IMR-90 (cell line): ENCODE data around the gene CCR3. TPM values are rescaled to one million over a fixed set of nuclear protein-coding genes. Genes with fewer than 3 reads are reported as not detected.

ENCODE experiments used
- ATAC-seq: fragments of 200-7000 bp; cut with Tn5 transposase; 2 replicates; pipeline ENCODE4 v1.9.1; 2020; ENCODE audit warnings: low read depth, mild to moderate bottlenecking, moderate library complexity
- BruUV-seq: library from RNA; stranded (reverse); fragments of 400-500 nt; replicated peaks from 2 replicates; lab custom pipeline; 2021; lab: Mats Ljungman, UMichigan
- CTCF ChIA-PET: fragments of 300-600 bp; formaldehyde crosslinking; extraction: SDS; loops from one replicate; lab custom pipeline; 2021; ENCODE audit warnings: antibody characterized with exemption; lab: Yijun Ruan, JAX
- POLR2A ChIA-PET: fragments of 300-600 bp; sonication (Branson Sonifier 250); formaldehyde crosslinking; loops from one replicate; lab custom pipeline; 2022; ENCODE audit warnings: antibody characterized with exemption; ENCODE audit not compliant: unreplicated experiment; lab: Charles Lee
- DNase-seq: peaks from one replicate; pipeline ENCODE4 v3.0.0; 2013
- H2AFZ ChIP-seq: replicated peaks from 2 replicates; pipeline ENCODE3; 2013; ENCODE audit warnings: low read length, mild to moderate bottlenecking; ENCODE audit not compliant: poor library complexity
- H2AK5ac ChIP-seq: 2 replicates; pipeline ENCODE4 v1.6.1; 2013; ENCODE audit warnings: low read depth, low read length, inconsistent platforms
- H2AK9ac ChIP-seq: replicated peaks from 2 replicates; pipeline ENCODE3; 2013; ENCODE audit warnings: mild to moderate bottlenecking, low read depth, low read length, moderate library complexity; ENCODE audit not compliant: poor library complexity
- H2BK120ac ChIP-seq: 2 replicates; pipeline ENCODE4 v1.6.1; 2013; ENCODE audit warnings: low read depth, low read length, inconsistent platforms
- H2BK15ac ChIP-seq: 3 replicates; pipeline ENCODE4 v1.6.1; 2013; ENCODE audit warnings: low read depth, low read length, inconsistent platforms
- H2BK20ac ChIP-seq: 2 replicates; pipeline ENCODE4 v1.6.1; 2013; ENCODE audit warnings: low read depth, mild to moderate bottlenecking, inconsistent platforms, low read length, moderate library complexity
- H2BK5ac ChIP-seq: 2 replicates; pipeline ENCODE4 v1.6.1; 2013; ENCODE audit warnings: mild to moderate bottlenecking, low read depth, low read length, inconsistent platforms; ENCODE audit not compliant: poor library complexity, severe bottlenecking
- H3K14ac ChIP-seq: replicated peaks from 2 replicates; pipeline ENCODE4 v1.6.1; 2013; ENCODE audit warnings: low read depth, low read length, inconsistent platforms
- H3K18ac ChIP-seq: 2 replicates; pipeline ENCODE4 v1.6.1; 2013; ENCODE audit warnings: low read depth, low read length, control low read depth
- H3K23ac ChIP-seq: 2 replicates; pipeline ENCODE4 v1.6.1; 2013; ENCODE audit warnings: low read depth, low read length, inconsistent platforms
- H3K27ac ChIP-seq: 2 replicates; pipeline ENCODE4 v1.5.1; 2013; ENCODE audit warnings: mild to moderate bottlenecking, control low read depth, low read length; ENCODE audit not compliant: insufficient read depth
- H3K27me3 ChIP-seq: 2 replicates; pipeline ENCODE4 v1.6.1; 2013; ENCODE audit warnings: low read length; ENCODE audit not compliant: control insufficient read depth, insufficient read depth
- H3K36me3 ChIP-seq: 2 replicates; pipeline ENCODE4 v1.6.1; 2013; ENCODE audit warnings: low read length, mixed read lengths; ENCODE audit not compliant: control insufficient read depth, insufficient read depth
- H3K4ac ChIP-seq: 2 replicates; pipeline ENCODE4 v1.6.1; 2013; ENCODE audit warnings: low read depth, low read length, inconsistent platforms
- H3K4me1 ChIP-seq: 2 replicates; pipeline ENCODE4 v1.6.1; 2013; ENCODE audit warnings: low read length, mixed read lengths; ENCODE audit not compliant: control insufficient read depth, insufficient read depth
- H3K4me2 ChIP-seq: 2 replicates; pipeline ENCODE4 v1.6.1; 2013; ENCODE audit warnings: low read depth, mild to moderate bottlenecking, control low read depth, low read length, moderate library complexity
- H3K4me3 ChIP-seq: 2 replicates; pipeline ENCODE4 v1.5.1; 2013; ENCODE audit warnings: low read depth, mild to moderate bottlenecking, control low read depth, low read length, moderate library complexity; ENCODE audit not compliant: insufficient read depth
- H3K56ac ChIP-seq: 2 replicates; pipeline ENCODE4 v1.6.1; 2013; ENCODE audit warnings: low read length, inconsistent platforms; ENCODE audit not compliant: insufficient read depth; ENCODE audit errors: extremely low read depth
- H3K79me1 ChIP-seq, 2 experiments: 2 replicates each; pipeline ENCODE4 v1.6.1; 2013; ENCODE audit warnings: low read length in 2 of 2, inconsistent platforms in 1 of 2, low read depth in 1 of 2
- H3K9ac ChIP-seq: 2 replicates; pipeline ENCODE4 v1.6.1; 2013; ENCODE audit warnings: low read depth, low read length, control low read depth
- H3K9me1 ChIP-seq: 2 replicates; pipeline ENCODE4 v1.6.1; 2013; ENCODE audit warnings: low read length, inconsistent platforms; ENCODE audit not compliant: insufficient read depth
- H3K9me3 ChIP-seq: 2 replicates; pipeline ENCODE4 v1.6.1; 2013; ENCODE audit warnings: low read length; ENCODE audit not compliant: control insufficient read depth, insufficient read depth
- H4K20me1 ChIP-seq: 2 replicates; pipeline ENCODE4 v1.6.1; 2013; ENCODE audit warnings: low read length, inconsistent platforms; ENCODE audit not compliant: insufficient read depth
- H4K5ac ChIP-seq: 2 replicates; pipeline ENCODE4 v1.6.1; 2013; ENCODE audit warnings: mild to moderate bottlenecking, low read depth, low read length, control low read depth
- H4K8ac ChIP-seq, 2 experiments: 2 replicates each; pipeline ENCODE4 v1.6.1; 2013; ENCODE audit warnings: low read depth in 2 of 2, low read length in 2 of 2, control low read depth in 1 of 2, inconsistent platforms in 1 of 2
- H4K91ac ChIP-seq: 2 replicates; pipeline ENCODE4 v1.6.1; 2013; ENCODE audit warnings: low read depth, low read length, inconsistent platforms; ENCODE audit not compliant: insufficient read depth
- BHLHE40 ChIP-seq: fragments of 150-350 bp; IDR thresholded peaks from 2 replicates; pipeline ENCODE4 v1.6.1; 2016; ENCODE audit warnings: mild to moderate bottlenecking, low read depth, low read length
- CEBPB ChIP-seq: IDR thresholded peaks from 2 replicates; pipeline ENCODE4 v1.6.1; 2012; ENCODE audit warnings: low read depth, low read length, improper control_type of control experiment
- CHD1 ChIP-seq: IDR thresholded peaks from 2 replicates; pipeline ENCODE4 v1.6.1; 2012; ENCODE audit warnings: low read depth, low read length, improper control_type of control experiment
- FOS ChIP-seq: fragments of 150-350 bp; IDR thresholded peaks from 2 replicates; pipeline ENCODE4 v1.6.1; 2016; ENCODE audit warnings: low read depth, low read length
- MAFK ChIP-seq: IDR thresholded peaks from 2 replicates; pipeline ENCODE4 v1.6.1; 2012; ENCODE audit warnings: low read depth, low read length, improper control_type of control experiment
- MAZ ChIP-seq: IDR thresholded peaks from 2 replicates; pipeline ENCODE4 v1.6.1; 2012; ENCODE audit warnings: low read depth, mild to moderate bottlenecking, low read length, improper control_type of control experiment, moderate library complexity, borderline replicate concordance
- MXI1 ChIP-seq: IDR thresholded peaks from 2 replicates; pipeline ENCODE4 v1.6.1; 2012; ENCODE audit warnings: low read depth, mild to moderate bottlenecking, low read length, moderate library complexity, borderline replicate concordance
- NFE2L2 ChIP-seq: fragments of 150-350 bp; IDR thresholded peaks from 2 replicates; pipeline ENCODE4 v1.6.1; 2016; ENCODE audit warnings: low read depth, mild to moderate bottlenecking, low read length
- POLR2A ChIP-seq: IDR thresholded peaks from 2 replicates; pipeline ENCODE4 v1.6.1; 2012; ENCODE audit warnings: mild to moderate bottlenecking, low read depth, low read length
- RAD21 ChIP-seq: IDR thresholded peaks from 2 replicates; pipeline ENCODE4 v1.6.1; 2012; ENCODE audit warnings: low read length, improper control_type of control experiment
- RCOR1 ChIP-seq: IDR thresholded peaks from 2 replicates; pipeline ENCODE4 v1.6.1; 2012; ENCODE audit warnings: mild to moderate bottlenecking, low read length, improper control_type of control experiment; ENCODE audit not compliant: insufficient replicate concordance
- RFX5 ChIP-seq: IDR thresholded peaks from 2 replicates; pipeline ENCODE4 v1.8.0; 2012; ENCODE audit warnings: low read depth, mild to moderate bottlenecking, low read length, moderate library complexity
- SMC3 ChIP-seq: fragments of 150-350 bp; IDR thresholded peaks from 2 replicates; pipeline ENCODE4 v1.6.1; 2016; ENCODE audit warnings: low read depth, mild to moderate bottlenecking, antibody characterized with exemption, low read length, moderate library complexity
- WGBS, 2 experiments: methylation state at CpG; one replicate each; pipeline versions ENCODE4 v1.1.5 to v1.1.7; 2013; ENCODE audit warnings: missing lambda C conversion rate in 2 of 2; ENCODE audit not compliant: insufficient read length in 1 of 2; ENCODE audit errors: extremely low coverage in 2 of 2; 5-methylcytosine and 5-hydroxymethylcytosine counted together
- dilution Hi-C: fragments of 300-500 bp; cut with HindIII; formaldehyde crosslinking; loops from one replicate; pipeline ENCODE4 v1.14.3; 2018; ENCODE audit warnings: low sequenced_read_pairs; ENCODE audit not compliant: unreplicated experiment
- in situ Hi-C: fragments of 300-500 bp; cut with MboI; formaldehyde crosslinking; loops from 3 replicates; pipeline ENCODE4 v1.14.3; 2019; ENCODE audit warnings: low sequenced_read_pairs, inconsistent platforms, mixed read lengths
- intact Hi-C: fragments of 100-400 bp; cut with micrococcal nuclease; formaldehyde crosslinking; loops from 2 replicates; pipeline ENCODE4 v1.10.0; 2022
- polyA plus RNA-seq, 3 experiments: library from polyadenylated mRNA; depleted of rRNA; stranded (reverse); fragments of >200 nt; gene quantifications; 2 replicates each; pipeline ENCODE4 v1.2.3, GENCODE V29; 2012; ENCODE audit warnings: low replicate concordance in 1 of 3
- total RNA-seq: library from RNA; depleted of rRNA; stranded (reverse); fragments of >200 nt; gene quantifications from 2 replicates; pipeline ENCODE4 v1.2.3, GENCODE V29; 2012
- TF ChIP-seq, protein P1 (sequence below): conservative IDR thresholded peaks from 2 replicates; pipeline ENCODE4 v1.5.1; 2012; ENCODE audit warnings: mild to moderate bottlenecking, low read depth, low read length, improper control_type of control experiment
- TF ChIP-seq, protein P2 (sequence below): fragments of 150-350 bp; IDR thresholded peaks from 2 replicates; pipeline ENCODE4 v1.6.1; 2016; ENCODE audit warnings: low read depth, mild to moderate bottlenecking, low read length, moderate library complexity, borderline replicate concordance
- TF ChIP-seq, protein P3 (sequence below): fragments of 150-350 bp; IDR thresholded peaks from 2 replicates; pipeline ENCODE4 v1.6.1; 2017; ENCODE audit warnings: mild to moderate bottlenecking, antibody characterized with exemption, low read length, low read depth

Gene CCR3
- total and polyA plus RNA-seq, 2 of the 4 experiments (the other 2 are of a cell fraction): not detected

DNA sequence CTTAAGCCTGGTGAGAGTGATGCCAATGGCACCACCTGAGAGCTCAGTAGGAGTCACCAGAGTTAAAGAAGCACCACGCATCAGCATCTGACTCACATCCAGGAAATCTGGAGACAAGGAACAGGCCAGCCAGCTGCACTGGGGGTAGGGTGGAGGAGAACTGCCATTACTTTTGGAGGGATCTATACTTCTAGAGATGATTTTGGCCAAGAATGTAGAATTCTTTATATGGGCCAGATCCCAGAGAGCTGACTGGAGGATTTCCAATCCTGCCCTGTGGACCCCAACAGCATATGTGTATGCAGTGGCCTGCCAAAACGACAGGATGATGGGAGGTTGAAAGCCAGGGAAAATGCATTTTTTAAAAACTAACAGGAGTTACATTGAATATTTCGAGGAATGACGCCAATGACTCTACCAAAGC, 29.8 kb downstream of the CCR3 start:
- H3K4me3 ChIP-seq: no peak overlapping the region
- H2BK120ac ChIP-seq: no peak overlapping the region
- no peak overlapping the region for H2AFZ ChIP-seq
- no peaks in the 10 kb centered on the region for H3K4me1 ChIP-seq
- ChIA-PET CTCF (no interaction called here), POLR2A (no interaction called here)
- H3K56ac ChIP-seq: no peak overlapping the region
- H3K79me1 ChIP-seq: no peaks in the 10 kb centered on the region
- no peak overlapping the region for H4K91ac ChIP-seq
- in situ Hi-C loops (no loop called here), intact Hi-C loops (no loop called here), dilution Hi-C loops (no loop called here)
- peaks cover 20% of the 10 kb centered on the region for H3K27me3 ChIP-seq
- no peak overlapping the region for H2AK5ac ChIP-seq
- H3K18ac ChIP-seq: no peak overlapping the region
- ATAC-seq (no peak), DNase-seq (no peak)
- no peak overlapping the region for H2BK5ac ChIP-seq
- no peak overlapping the region for H2AK9ac ChIP-seq
- BruUV-seq: no TSS peak
- no peak overlapping the region for H3K23ac ChIP-seq
- no peak overlapping the region for H3K4ac ChIP-seq
- TF ChIP-seq, protein P1, sequence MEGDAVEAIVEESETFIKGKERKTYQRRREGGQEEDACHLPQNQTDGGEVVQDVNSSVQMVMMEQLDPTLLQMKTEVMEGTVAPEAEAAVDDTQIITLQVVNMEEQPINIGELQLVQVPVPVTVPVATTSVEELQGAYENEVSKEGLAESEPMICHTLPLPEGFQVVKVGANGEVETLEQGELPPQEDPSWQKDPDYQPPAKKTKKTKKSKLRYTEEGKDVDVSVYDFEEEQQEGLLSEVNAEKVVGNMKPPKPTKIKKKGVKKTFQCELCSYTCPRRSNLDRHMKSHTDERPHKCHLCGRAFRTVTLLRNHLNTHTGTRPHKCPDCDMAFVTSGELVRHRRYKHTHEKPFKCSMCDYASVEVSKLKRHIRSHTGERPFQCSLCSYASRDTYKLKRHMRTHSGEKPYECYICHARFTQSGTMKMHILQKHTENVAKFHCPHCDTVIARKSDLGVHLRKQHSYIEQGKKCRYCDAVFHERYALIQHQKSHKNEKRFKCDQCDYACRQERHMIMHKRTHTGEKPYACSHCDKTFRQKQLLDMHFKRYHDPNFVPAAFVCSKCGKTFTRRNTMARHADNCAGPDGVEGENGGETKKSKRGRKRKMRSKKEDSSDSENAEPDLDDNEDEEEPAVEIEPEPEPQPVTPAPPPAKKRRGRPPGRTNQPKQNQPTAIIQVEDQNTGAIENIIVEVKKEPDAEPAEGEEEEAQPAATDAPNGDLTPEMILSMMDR: no peak
- TF ChIP-seq POLR2A: no peak
- TF ChIP-seq MAZ: no peak
- no peak for TF ChIP-seq RCOR1
- TF ChIP-seq MXI1: no peak
- TF ChIP-seq, protein P2, sequence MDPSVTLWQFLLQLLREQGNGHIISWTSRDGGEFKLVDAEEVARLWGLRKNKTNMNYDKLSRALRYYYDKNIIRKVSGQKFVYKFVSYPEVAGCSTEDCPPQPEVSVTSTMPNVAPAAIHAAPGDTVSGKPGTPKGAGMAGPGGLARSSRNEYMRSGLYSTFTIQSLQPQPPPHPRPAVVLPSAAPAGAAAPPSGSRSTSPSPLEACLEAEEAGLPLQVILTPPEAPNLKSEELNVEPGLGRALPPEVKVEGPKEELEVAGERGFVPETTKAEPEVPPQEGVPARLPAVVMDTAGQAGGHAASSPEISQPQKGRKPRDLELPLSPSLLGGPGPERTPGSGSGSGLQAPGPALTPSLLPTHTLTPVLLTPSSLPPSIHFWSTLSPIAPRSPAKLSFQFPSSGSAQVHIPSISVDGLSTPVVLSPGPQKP: no peak
- TF ChIP-seq MAFK: no peak
- no peak for TF ChIP-seq RAD21
- TF ChIP-seq RFX5: no peak
- no peak for TF ChIP-seq FOS
- no peak for TF ChIP-seq BHLHE40
- no peak for TF ChIP-seq NFE2L2
- TF ChIP-seq CHD1: no peak
- TF ChIP-seq, protein P3, sequence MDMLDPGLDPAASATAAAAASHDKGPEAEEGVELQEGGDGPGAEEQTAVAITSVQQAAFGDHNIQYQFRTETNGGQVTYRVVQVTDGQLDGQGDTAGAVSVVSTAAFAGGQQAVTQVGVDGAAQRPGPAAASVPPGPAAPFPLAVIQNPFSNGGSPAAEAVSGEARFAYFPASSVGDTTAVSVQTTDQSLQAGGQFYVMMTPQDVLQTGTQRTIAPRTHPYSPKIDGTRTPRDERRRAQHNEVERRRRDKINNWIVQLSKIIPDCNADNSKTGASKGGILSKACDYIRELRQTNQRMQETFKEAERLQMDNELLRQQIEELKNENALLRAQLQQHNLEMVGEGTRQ: no peak
- no peak for TF ChIP-seq CEBPB
- TF ChIP-seq SMC3: no peak
- H4K8ac ChIP-seq: no peak overlapping the region
- H3K27ac ChIP-seq: no peak overlapping the region
- H3K9me3 ChIP-seq: no peaks in the 10 kb centered on the region
- no peak overlapping the region for H3K14ac ChIP-seq
- WGBS, 2 experiments: no CpG with 5 or more reads among the region's 4 CpGs
- H3K36me3 ChIP-seq: no peaks in the 10 kb centered on the region
- no peak overlapping the region for H3K9ac ChIP-seq
- H2BK15ac ChIP-seq: no peak overlapping the region
- H3K9me1 ChIP-seq: no peaks in the 10 kb centered on the region
- H3K4me2 ChIP-seq: no peak overlapping the region
- H4K5ac ChIP-seq: no peak overlapping the region
- H4K20me1 ChIP-seq: no peaks in the 10 kb centered on the region
- no peak overlapping the region for H2BK20ac ChIP-seq
